OCI-LY3 (cell line): ENCODE results near the gene RBM20.

Source experiments
- H2AFZ ChIP-seq: fragments of 200-600, 300-600 bp; shearing (Covaris generic); 2 replicates; pipeline ENCODE4 v1.6.0; 2014; ENCODE audit warnings: antibody characterized with exemption, low read depth, low read length
- H3K27ac ChIP-seq: fragments of 200-600, 300-600 bp; sonication (generic); 2 replicates; pipeline ENCODE4 v1.5.1; 2014; ENCODE audit warnings: mild to moderate bottlenecking, low read length, moderate library complexity, mixed read lengths
- H3K27me3 ChIP-seq: fragments of 200-600, 300-600 bp; sonication (generic); 2 replicates; pipeline ENCODE4 v1.6.1; 2014; ENCODE audit warnings: low read depth, low read length, mixed read lengths
- H3K36me3 ChIP-seq: fragments of 200-600, 300-600 bp; sonication (generic); replicated peaks from 2 replicates; pipeline ENCODE3; 2014; ENCODE audit warnings: low read depth, low read length, mixed read lengths
- H3K4me1 ChIP-seq: fragments of 300-600, 200-600 bp; sonication (generic); 2 replicates; pipeline ENCODE4 v1.6.1; 2014; ENCODE audit warnings: low read length, mixed read lengths
- H3K4me2 ChIP-seq: fragments of 200-600, 300-600 bp; sonication (generic); 2 replicates; pipeline ENCODE4 v1.6.1; 2014; ENCODE audit warnings: low read length, mixed read lengths
- H3K4me3 ChIP-seq: fragments of 300-600, 200-600 bp; sonication (generic); 2 replicates; pipeline ENCODE4 v1.5.1; 2014; ENCODE audit warnings: antibody characterized with exemption, mild to moderate bottlenecking, low read length, moderate library complexity
- H3K79me2 ChIP-seq: fragments of 300-600, 200-600 bp; shearing (Covaris generic); 2 replicates; pipeline ENCODE4 v1.6.1; 2014; ENCODE audit warnings: mild to moderate bottlenecking, low read length, mixed read lengths
- H3K9ac ChIP-seq: fragments of 300-600, 200-600 bp; shearing (Covaris generic); 2 replicates; pipeline ENCODE4 v1.6.0; 2014; ENCODE audit warnings: mild to moderate bottlenecking, low read length, moderate library complexity
- H3K9me3 ChIP-seq: fragments of 200-600, 300-600 bp; shearing (Covaris generic); 2 replicates; pipeline ENCODE4 v1.6.1; 2014; ENCODE audit warnings: low read length, mixed read lengths; ENCODE audit not compliant: insufficient read depth
- H4K20me1 ChIP-seq: fragments of 200-600, 300-600 bp; sonication (generic); 2 replicates; pipeline ENCODE4 v1.6.1; 2016; ENCODE audit warnings: low read length, mixed read lengths; ENCODE audit not compliant: insufficient read depth
- EZH2phosphoT487 ChIP-seq: fragments of 200-600 bp; shearing (Covaris generic); IDR thresholded peaks from 2 replicates; pipeline ENCODE4 v1.6.1; 2018; ENCODE audit warnings: antibody characterized with exemption, mixed run types, low read depth
- TF ChIP-seq, protein P1 (sequence below): fragments of 200-600, 300-600 bp; sonication (generic); IDR thresholded peaks from 2 replicates; pipeline ENCODE4 v1.5.1; 2014; ENCODE audit warnings: antibody characterized with exemption, low read length, low read depth

RBM20 gene

GRCh38 chr10:110631934-110632333, 12.2 kb upstream of the RBM20 start:
- TF ChIP-seq EZH2phosphoT487 = no peak
- Histone ChIP-seq H3K27ac (no peak overlapping the region), H3K4me3 (no peak overlapping the region), H3K4me2 (no peak overlapping the region), H3K27me3 (no peaks in the 10 kb centered on the region), H4K20me1 (no peaks in the 10 kb centered on the region), H3K9ac (no peak overlapping the region), H2AFZ (no peak overlapping the region), H3K79me2 (no peaks in the 10 kb centered on the region), H3K36me3 (no peaks in the 10 kb centered on the region), H3K4me1 (no peaks in the 10 kb centered on the region), H3K9me3 (no peaks in the 10 kb centered on the region)

- no peak overlapping the region for H3K9ac ChIP-seq
- H3K79me2 ChIP-seq = no peaks in the 10 kb centered on the region
- no peak overlapping the region for H3K4me3 ChIP-seq
- H3K4me2 ChIP-seq = no peak overlapping the region
- H3K36me3 ChIP-seq = no peaks in the 10 kb centered on the region
- H3K9me3 ChIP-seq = no peaks in the 10 kb centered on the region
- no peaks in the 10 kb centered on the region for H4K20me1 ChIP-seq
- H3K27me3 ChIP-seq = no peaks in the 10 kb centered on the region
- no peak overlapping the region for H3K27ac ChIP-seq
- H2AFZ ChIP-seq = no peak overlapping the region
- H3K4me1 ChIP-seq = no peaks in the 10 kb centered on the region
- no peak for TF ChIP-seq EZH2phosphoT487
- TF ChIP-seq, protein P1, sequence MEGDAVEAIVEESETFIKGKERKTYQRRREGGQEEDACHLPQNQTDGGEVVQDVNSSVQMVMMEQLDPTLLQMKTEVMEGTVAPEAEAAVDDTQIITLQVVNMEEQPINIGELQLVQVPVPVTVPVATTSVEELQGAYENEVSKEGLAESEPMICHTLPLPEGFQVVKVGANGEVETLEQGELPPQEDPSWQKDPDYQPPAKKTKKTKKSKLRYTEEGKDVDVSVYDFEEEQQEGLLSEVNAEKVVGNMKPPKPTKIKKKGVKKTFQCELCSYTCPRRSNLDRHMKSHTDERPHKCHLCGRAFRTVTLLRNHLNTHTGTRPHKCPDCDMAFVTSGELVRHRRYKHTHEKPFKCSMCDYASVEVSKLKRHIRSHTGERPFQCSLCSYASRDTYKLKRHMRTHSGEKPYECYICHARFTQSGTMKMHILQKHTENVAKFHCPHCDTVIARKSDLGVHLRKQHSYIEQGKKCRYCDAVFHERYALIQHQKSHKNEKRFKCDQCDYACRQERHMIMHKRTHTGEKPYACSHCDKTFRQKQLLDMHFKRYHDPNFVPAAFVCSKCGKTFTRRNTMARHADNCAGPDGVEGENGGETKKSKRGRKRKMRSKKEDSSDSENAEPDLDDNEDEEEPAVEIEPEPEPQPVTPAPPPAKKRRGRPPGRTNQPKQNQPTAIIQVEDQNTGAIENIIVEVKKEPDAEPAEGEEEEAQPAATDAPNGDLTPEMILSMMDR = no peak
These were observed 11.4 kb upstream of the RBM20 start for GRCh38 chr10:110632591-110633215.

DNA sequence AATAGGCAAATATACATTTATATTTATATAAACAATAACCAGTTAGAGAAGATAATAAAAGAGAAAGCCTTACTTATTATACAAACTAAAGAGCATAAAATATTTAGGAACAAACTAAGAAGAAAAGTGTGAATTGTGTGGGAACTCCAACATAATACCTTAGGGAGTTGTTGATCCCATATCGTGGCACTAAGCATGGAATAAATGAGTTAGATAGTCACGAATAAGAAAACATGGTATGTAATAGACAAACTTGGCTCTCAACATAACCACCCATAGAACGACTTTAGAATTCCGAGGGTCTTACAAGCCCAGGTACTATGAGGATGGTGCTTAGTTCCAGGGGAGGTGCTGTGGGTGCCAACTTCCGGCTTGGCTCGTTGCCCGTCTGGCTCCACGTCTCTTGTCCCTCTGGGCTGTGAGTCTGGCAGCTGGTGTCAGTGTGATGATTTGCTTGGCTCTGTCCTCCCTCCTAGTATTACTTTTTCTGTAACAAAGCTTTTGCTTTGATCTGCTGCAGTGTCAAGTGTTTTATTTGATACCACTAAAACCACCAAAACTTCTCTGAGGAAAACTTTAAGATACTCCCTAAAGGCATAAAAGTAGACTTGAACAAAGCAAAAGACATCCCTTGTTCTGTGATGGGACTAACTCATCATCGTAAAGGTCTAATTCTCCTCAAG, 9.5 kb upstream of the RBM20 start:
- no peaks in the 10 kb centered on the region for H3K9me3 ChIP-seq

DNA sequence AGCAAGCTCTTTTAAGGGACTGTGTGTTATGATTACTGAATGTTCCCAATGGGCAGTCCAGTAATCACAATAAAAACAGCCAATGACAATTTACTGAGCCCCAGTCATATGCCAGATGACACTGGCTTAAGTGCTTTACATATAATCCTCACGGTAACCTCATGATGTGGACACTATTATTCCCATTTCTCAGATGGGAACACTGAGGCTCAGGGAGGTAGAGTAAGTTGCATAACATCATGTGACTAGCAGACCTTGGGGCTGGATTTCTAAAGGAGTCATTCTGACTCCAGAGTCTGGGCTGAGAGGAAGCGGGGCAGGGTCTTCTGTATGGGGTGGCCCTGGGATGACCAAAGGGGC, 7.6 kb upstream of the RBM20 start:
- Histone ChIP-seq H4K20me1 (no peaks in the 10 kb centered on the region), H3K9me3 (no peaks in the 10 kb centered on the region), H3K79me2 (no peaks in the 10 kb centered on the region), H3K36me3 (no peaks in the 10 kb centered on the region), H3K4me2 (no peak overlapping the region), H2AFZ (no peak overlapping the region), H3K27me3 (peaks cover 4% of the 10 kb centered on the region), H3K4me1 (no peaks in the 10 kb centered on the region), H3K4me3 (no peak overlapping the region), H3K9ac (no peak overlapping the region), H3K27ac (no peak overlapping the region)
- no peak for TF ChIP-seq EZH2phosphoT487
- TF ChIP-seq, protein P1 = no peak

More for the DNA sequence above, 9.5 kb upstream of the RBM20 start:
- no peaks in the 10 kb centered on the region for H4K20me1 ChIP-seq
- H3K9ac ChIP-seq = no peak overlapping the region
- no peak overlapping the region for H3K27ac ChIP-seq
- no peak overlapping the region for H3K4me3 ChIP-seq
- no peaks in the 10 kb centered on the region for H3K27me3 ChIP-seq
- H3K79me2 ChIP-seq = no peaks in the 10 kb centered on the region
- no peak overlapping the region for H2AFZ ChIP-seq
- H3K4me2 ChIP-seq = no peak overlapping the region
- no peaks in the 10 kb centered on the region for H3K36me3 ChIP-seq
- no peaks in the 10 kb centered on the region for H3K4me1 ChIP-seq
- no peak for TF ChIP-seq EZH2phosphoT487
- TF ChIP-seq, protein P1 = no peak
